ENCODE results near the gene GLYR1.

Gene GLYR1

DNA sequence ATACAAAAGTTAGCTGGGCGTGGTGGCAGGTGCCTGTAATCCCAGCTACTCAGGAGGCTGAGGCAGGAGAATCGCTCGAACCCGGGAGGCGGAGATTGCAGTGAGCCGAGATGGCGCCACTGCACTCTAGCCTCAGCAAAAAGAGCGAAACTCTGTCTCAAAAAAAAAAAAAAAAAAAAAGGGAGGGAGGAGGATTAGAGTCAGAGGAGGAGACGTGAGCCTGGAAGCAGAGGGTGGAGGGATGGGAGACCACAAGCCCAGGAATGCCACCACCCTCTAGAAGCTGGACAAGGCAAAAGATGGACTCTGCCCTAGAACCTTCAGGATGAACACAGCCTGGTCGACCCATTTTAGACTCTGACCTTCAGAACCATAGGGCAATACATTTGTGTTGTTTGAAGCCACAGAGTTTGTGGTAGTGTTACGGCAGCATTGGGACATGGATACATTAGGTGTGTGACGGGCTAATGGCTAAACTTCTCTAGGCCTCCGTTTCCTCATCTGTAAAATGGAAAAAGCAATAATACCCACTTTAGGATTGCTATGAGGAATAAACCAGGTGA is 54.1 kb downstream of the GLYR1 start:
- H3K27ac ChIP-seq (ENCODE audit: low read length, poor library complexity, severe bottlenecking): no peak overlapping the region
- no peak overlapping the region for H2BK15ac ChIP-seq (ENCODE audit: low read depth, poor library complexity, severe bottlenecking)
- H3K79me1 ChIP-seq (replicated peaks; ENCODE audit: low read length, poor library complexity, severe bottlenecking): no peaks in the 10 kb centered on the region
- H3K4me2 ChIP-seq (ENCODE audit: low read length, poor library complexity, severe bottlenecking): no peak overlapping the region
- H4K91ac ChIP-seq (ENCODE audit: low read length): no peak overlapping the region
- H2AFZ ChIP-seq (ENCODE audit: low read depth, low read length): no peak overlapping the region
- H3K9ac ChIP-seq (ENCODE audit: low read length): no peak overlapping the region
- no peak overlapping the region for H3K4ac ChIP-seq (ENCODE audit: low read depth in 1 of 2, low read length in 2 of 2)
- peaks cover 0 to 18% of the 10 kb centered on the region in 2 experiments for H3K27me3 ChIP-seq (ENCODE audit: control insufficient read depth in 1 of 2, insufficient read depth in 1 of 2, low read length in 2 of 2)
- no peak overlapping the region for H4K8ac ChIP-seq (ENCODE audit: low read length)
- no peak for DNase-seq
- no peaks in the 10 kb centered on the region for H3K9me3 ChIP-seq (ENCODE audit: control insufficient read depth, low read length)
- H3K18ac ChIP-seq (ENCODE audit: low read depth in 1 of 2, low read length in 2 of 2): no peak overlapping the region
- H3K23ac ChIP-seq (ENCODE audit: low read length in 2 of 2): no peak overlapping the region
- no peak overlapping the region for H2BK12ac ChIP-seq (ENCODE audit: low read length in 2 of 2)
- H2BK5ac ChIP-seq (ENCODE audit: low read depth, low read length, poor library complexity, severe bottlenecking): no peak overlapping the region
- WGBS: 82% methylated on average over 13 of the region's 13 CpGs
- peaks cover 5% of the 10 kb centered on the region for H3K4me1 ChIP-seq (ENCODE audit: control insufficient read depth, insufficient read depth, low read depth, low read length)
- H3K14ac ChIP-seq (ENCODE audit: low read length in 2 of 2): no peak overlapping the region
- no peak overlapping the region for H3K4me3 ChIP-seq (ENCODE audit: insufficient read depth in 1 of 2, low read depth in 1 of 2, low read length in 2 of 2)
- no peak overlapping the region for H2AK5ac ChIP-seq (ENCODE audit: low read length, severe bottlenecking)
- H3K36me3 ChIP-seq (ENCODE audit: control insufficient read depth in 1 of 2, insufficient read depth in 2 of 2, low read depth in 1 of 2, low read length in 2 of 2): peaks cover under 1 to 28% of the 10 kb centered on the region in 2 experiments
- no peak overlapping the region for H2BK120ac ChIP-seq (ENCODE audit: low read depth, low read length)

DNA sequence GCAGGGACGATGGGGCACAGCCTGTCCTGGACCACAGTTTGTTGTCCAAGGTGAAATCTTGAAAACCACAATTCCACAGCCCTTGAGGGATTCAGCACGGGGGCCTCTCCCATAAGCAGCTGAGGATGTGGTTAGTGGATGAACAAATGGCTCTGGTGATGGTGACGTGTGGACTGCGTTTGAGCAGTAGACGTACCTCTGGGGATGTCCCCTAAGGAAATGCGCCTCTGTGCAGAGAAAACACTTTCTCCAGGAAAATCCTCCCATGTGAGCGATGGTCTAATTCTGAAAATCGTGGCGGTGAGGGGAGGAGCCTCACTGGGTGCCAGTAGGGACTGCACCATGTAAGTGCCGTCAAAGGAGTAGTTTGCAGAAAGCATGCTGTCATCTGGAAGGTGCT is 56.2 kb downstream of the GLYR1 start:
- Histone ChIP-seq H3K9me3 (ENCODE audit: control insufficient read depth, low read length) (no peaks in the 10 kb centered on the region), H3K79me1 (replicated peaks; ENCODE audit: low read length, poor library complexity, severe bottlenecking) (no peaks in the 10 kb centered on the region), H3K27ac (ENCODE audit: low read length, poor library complexity, severe bottlenecking) (no peak overlapping the region), H4K8ac (ENCODE audit: low read length) (no peak overlapping the region), H3K14ac (ENCODE audit: low read length in 2 of 2) (no peak overlapping the region), H2AFZ (ENCODE audit: low read depth, low read length) (no peak overlapping the region), H3K4me2 (ENCODE audit: low read length, poor library complexity, severe bottlenecking) (no peak overlapping the region), H2BK5ac (ENCODE audit: low read depth, low read length, poor library complexity, severe bottlenecking) (no peak overlapping the region), H3K4me3 (ENCODE audit: insufficient read depth in 1 of 2, low read depth in 1 of 2, low read length in 2 of 2) (no peak overlapping the region), H2BK15ac (ENCODE audit: low read depth, poor library complexity, severe bottlenecking) (no peak overlapping the region), H3K4me1 (ENCODE audit: control insufficient read depth, insufficient read depth, low read depth, low read length) (peaks cover 6% of the 10 kb centered on the region), H4K91ac (ENCODE audit: low read length) (no peak overlapping the region), H2AK5ac (ENCODE audit: low read length, severe bottlenecking) (no peak overlapping the region), H3K9ac (ENCODE audit: low read length) (no peak overlapping the region), H3K23ac (ENCODE audit: low read length in 2 of 2) (no peak overlapping the region), H2BK120ac (ENCODE audit: low read depth, low read length) (no peak overlapping the region), H2BK12ac (ENCODE audit: low read length in 2 of 2) (no peak overlapping the region), H3K27me3 (ENCODE audit: control insufficient read depth in 1 of 2, insufficient read depth in 1 of 2, low read length in 2 of 2) (peaks cover 0 to 21% of the 10 kb centered on the region in 2 experiments), H3K4ac (ENCODE audit: low read depth in 1 of 2, low read length in 2 of 2) (no peak overlapping the region), H3K36me3 (ENCODE audit: control insufficient read depth in 1 of 2, insufficient read depth in 2 of 2, low read depth in 1 of 2, low read length in 2 of 2) (peaks cover 0 to 9% of the 10 kb centered on the region in 2 experiments), H3K18ac (ENCODE audit: low read depth in 1 of 2, low read length in 2 of 2) (no peak overlapping the region)
- WGBS: 87% methylated on average over 10 of the region's 10 CpGs
- no peak for DNase-seq

DNA sequence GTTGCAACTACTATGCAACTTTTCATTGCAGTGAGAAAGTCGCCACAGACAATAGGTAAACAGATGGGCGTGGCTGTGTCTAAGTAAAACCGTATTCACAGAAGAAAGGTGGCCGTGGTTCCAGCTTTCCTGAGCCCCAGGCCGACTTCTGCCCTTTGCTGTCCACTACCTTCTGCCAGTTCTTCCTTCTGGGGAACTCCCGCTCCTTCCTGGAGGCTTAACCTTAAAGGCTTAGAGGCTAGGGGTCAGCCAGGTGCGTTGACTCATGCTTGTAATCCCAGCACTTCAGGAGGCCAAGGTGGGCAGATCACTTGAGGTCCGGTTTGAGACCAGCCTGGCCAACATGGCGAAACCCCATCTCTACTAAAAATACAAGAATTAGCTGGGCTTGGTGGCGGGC is 56.8 kb downstream of the GLYR1 start:
- Histone ChIP-seq H3K9me3 (ENCODE audit: control insufficient read depth, low read length) (no peaks in the 10 kb centered on the region), H4K8ac (ENCODE audit: low read length) (no peak overlapping the region), H3K4ac (ENCODE audit: low read depth in 1 of 2, low read length in 2 of 2) (no peak overlapping the region), H4K91ac (ENCODE audit: low read length) (no peak overlapping the region), H3K14ac (ENCODE audit: low read length in 2 of 2) (no peak overlapping the region), H3K9ac (ENCODE audit: low read length) (no peak overlapping the region), H2BK12ac (ENCODE audit: low read length in 2 of 2) (no peak overlapping the region), H3K79me1 (replicated peaks; ENCODE audit: low read length, poor library complexity, severe bottlenecking) (no peaks in the 10 kb centered on the region), H3K18ac (ENCODE audit: low read depth in 1 of 2, low read length in 2 of 2) (no peak overlapping the region), H2AFZ (ENCODE audit: low read depth, low read length) (no peak overlapping the region), H2AK5ac (ENCODE audit: low read length, severe bottlenecking) (no peak overlapping the region), H3K23ac (ENCODE audit: low read length in 2 of 2) (no peak overlapping the region), H3K4me3 (ENCODE audit: insufficient read depth in 1 of 2, low read depth in 1 of 2, low read length in 2 of 2) (no peak overlapping the region), H2BK15ac (ENCODE audit: low read depth, poor library complexity, severe bottlenecking) (no peak overlapping the region), H2BK120ac (ENCODE audit: low read depth, low read length) (no peak overlapping the region), H3K36me3 (ENCODE audit: control insufficient read depth in 1 of 2, insufficient read depth in 2 of 2, low read depth in 1 of 2, low read length in 2 of 2) (peaks cover 0 to 3% of the 10 kb centered on the region in 2 experiments), H2BK5ac (ENCODE audit: low read depth, low read length, poor library complexity, severe bottlenecking) (no peak overlapping the region), H3K27me3 (ENCODE audit: control insufficient read depth in 1 of 2, insufficient read depth in 1 of 2, low read length in 2 of 2) (peaks cover 0 to 21% of the 10 kb centered on the region in 2 experiments), H3K4me2 (ENCODE audit: low read length, poor library complexity, severe bottlenecking) (no peak overlapping the region), H3K4me1 (ENCODE audit: control insufficient read depth, insufficient read depth, low read depth, low read length) (peaks cover 5% of the 10 kb centered on the region), H3K27ac (ENCODE audit: low read length, poor library complexity, severe bottlenecking) (no peak overlapping the region)
- no peak for DNase-seq
- WGBS: 83% methylated on average over 8 of the region's 10 CpGs

DNA sequence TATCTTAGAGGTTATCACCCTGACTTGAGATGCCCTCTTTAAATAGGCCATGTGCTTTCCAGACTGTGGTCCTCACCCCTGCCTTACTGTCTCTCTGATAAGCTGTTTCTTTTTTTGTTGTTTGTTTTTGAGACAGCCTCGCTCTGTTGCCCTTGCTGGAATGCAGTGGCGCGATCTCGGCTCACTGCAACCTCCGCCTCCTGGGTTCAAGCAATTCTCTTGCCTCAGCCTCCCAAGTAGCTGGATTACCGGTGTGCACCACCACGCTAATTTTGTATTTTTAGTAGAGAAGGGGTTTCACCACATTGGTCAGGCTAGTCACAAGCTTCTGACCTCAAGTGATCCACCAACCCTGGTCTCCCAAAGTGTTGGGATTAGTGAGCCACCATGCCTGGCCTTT is 58.2 kb downstream of the GLYR1 start:
- Histone ChIP-seq H2BK5ac (ENCODE audit: low read depth, low read length, poor library complexity, severe bottlenecking) (no peak overlapping the region), H4K8ac (ENCODE audit: low read length) (no peak overlapping the region), H3K9me3 (ENCODE audit: control insufficient read depth, low read length) (no peaks in the 10 kb centered on the region), H2AFZ (ENCODE audit: low read depth, low read length) (no peak overlapping the region), H3K4me3 (ENCODE audit: insufficient read depth in 1 of 2, low read depth in 1 of 2, low read length in 2 of 2) (no peak overlapping the region), H3K9ac (ENCODE audit: low read length) (no peak overlapping the region), H3K4me1 (ENCODE audit: control insufficient read depth, insufficient read depth, low read depth, low read length) (peaks cover 3% of the 10 kb centered on the region), H3K14ac (ENCODE audit: low read length in 2 of 2) (no peak overlapping the region), H3K79me1 (replicated peaks; ENCODE audit: low read length, poor library complexity, severe bottlenecking) (no peaks in the 10 kb centered on the region), H3K4me2 (ENCODE audit: low read length, poor library complexity, severe bottlenecking) (no peak overlapping the region), H3K4ac (ENCODE audit: low read depth in 1 of 2, low read length in 2 of 2) (no peak overlapping the region), H3K27ac (ENCODE audit: low read length, poor library complexity, severe bottlenecking) (no peak overlapping the region), H2BK120ac (ENCODE audit: low read depth, low read length) (no peak overlapping the region), H3K23ac (ENCODE audit: low read length in 2 of 2) (no peak overlapping the region), H4K91ac (ENCODE audit: low read length) (no peak overlapping the region), H3K36me3 (ENCODE audit: control insufficient read depth in 1 of 2, insufficient read depth in 2 of 2, low read depth in 1 of 2, low read length in 2 of 2) (no peaks in the 10 kb centered on the region), H3K18ac (ENCODE audit: low read depth in 1 of 2, low read length in 2 of 2) (no peak overlapping the region), H2BK12ac (ENCODE audit: low read length in 2 of 2) (no peak overlapping the region), H2BK15ac (ENCODE audit: low read depth, poor library complexity, severe bottlenecking) (no peak overlapping the region), H2AK5ac (ENCODE audit: low read length, severe bottlenecking) (no peak overlapping the region), H3K27me3 (ENCODE audit: control insufficient read depth in 1 of 2, insufficient read depth in 1 of 2, low read length in 2 of 2) (peaks cover 0 to 22% of the 10 kb centered on the region in 2 experiments)
- 85% methylated on average over 7 of the region's 7 CpGs for WGBS
- no peak for DNase-seq
